Measurements from ENCODE around the gene FANCM.

Gene FANCM, protein sequence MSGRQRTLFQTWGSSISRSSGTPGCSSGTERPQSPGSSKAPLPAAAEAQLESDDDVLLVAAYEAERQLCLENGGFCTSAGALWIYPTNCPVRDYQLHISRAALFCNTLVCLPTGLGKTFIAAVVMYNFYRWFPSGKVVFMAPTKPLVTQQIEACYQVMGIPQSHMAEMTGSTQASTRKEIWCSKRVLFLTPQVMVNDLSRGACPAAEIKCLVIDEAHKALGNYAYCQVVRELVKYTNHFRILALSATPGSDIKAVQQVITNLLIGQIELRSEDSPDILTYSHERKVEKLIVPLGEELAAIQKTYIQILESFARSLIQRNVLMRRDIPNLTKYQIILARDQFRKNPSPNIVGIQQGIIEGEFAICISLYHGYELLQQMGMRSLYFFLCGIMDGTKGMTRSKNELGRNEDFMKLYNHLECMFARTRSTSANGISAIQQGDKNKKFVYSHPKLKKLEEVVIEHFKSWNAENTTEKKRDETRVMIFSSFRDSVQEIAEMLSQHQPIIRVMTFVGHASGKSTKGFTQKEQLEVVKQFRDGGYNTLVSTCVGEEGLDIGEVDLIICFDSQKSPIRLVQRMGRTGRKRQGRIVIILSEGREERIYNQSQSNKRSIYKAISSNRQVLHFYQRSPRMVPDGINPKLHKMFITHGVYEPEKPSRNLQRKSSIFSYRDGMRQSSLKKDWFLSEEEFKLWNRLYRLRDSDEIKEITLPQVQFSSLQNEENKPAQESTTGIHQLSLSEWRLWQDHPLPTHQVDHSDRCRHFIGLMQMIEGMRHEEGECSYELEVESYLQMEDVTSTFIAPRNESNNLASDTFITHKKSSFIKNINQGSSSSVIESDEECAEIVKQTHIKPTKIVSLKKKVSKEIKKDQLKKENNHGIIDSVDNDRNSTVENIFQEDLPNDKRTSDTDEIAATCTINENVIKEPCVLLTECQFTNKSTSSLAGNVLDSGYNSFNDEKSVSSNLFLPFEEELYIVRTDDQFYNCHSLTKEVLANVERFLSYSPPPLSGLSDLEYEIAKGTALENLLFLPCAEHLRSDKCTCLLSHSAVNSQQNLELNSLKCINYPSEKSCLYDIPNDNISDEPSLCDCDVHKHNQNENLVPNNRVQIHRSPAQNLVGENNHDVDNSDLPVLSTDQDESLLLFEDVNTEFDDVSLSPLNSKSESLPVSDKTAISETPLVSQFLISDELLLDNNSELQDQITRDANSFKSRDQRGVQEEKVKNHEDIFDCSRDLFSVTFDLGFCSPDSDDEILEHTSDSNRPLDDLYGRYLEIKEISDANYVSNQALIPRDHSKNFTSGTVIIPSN (N-terminal part only)

GRCh38 chr14:45135659-45136395 lies at the start of gene FANCM:
Gene FANCM (plus strand): TSS chr14:45135930. CDS start chr14:45136032, 102 bp downstream.
- DNase-seq (ENCODE audit: low read depth in 1 of 2, low spot score in 1 of 2): peak; percentile 79 to 99
- in situ Hi-C loops (cut with HindIII; ENCODE audit: low pct_unique_long_range_greater_than_20kb, low sequenced_read_pairs): no loop called here
- no peak for TF ChIP-seq JUND (IDR thresholded peaks at IDR 0.05; ENCODE audit: low read depth)

DNA sequence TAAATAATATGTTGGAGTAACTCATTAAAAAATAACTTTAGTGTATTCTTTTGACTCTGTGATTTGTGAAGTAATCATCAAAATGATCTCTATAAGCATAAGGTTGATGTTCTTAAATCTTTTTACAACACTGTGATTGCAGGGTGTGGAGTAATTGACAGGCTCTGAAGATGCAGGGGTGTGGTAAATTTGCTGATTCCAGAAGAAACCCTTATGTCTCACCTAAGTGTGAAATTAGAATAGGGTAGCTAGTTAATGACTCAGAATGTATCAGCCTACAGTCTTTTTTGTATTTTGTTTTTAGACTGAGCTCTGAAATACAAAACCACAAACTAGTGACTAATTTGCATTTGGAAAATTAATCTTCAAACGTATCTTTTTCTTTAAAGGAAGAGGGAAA lies 45.9 kb upstream of the FANCM start:
- in situ Hi-C loops (cut with HindIII; ENCODE audit: low pct_unique_long_range_greater_than_20kb, low sequenced_read_pairs): no loop called here
- DNase-seq (ENCODE audit: low read depth in 1 of 2, low spot score in 1 of 2): no peak
- TF ChIP-seq JUND (IDR thresholded peaks at IDR 0.05; ENCODE audit: low read depth): no peak

DNA sequence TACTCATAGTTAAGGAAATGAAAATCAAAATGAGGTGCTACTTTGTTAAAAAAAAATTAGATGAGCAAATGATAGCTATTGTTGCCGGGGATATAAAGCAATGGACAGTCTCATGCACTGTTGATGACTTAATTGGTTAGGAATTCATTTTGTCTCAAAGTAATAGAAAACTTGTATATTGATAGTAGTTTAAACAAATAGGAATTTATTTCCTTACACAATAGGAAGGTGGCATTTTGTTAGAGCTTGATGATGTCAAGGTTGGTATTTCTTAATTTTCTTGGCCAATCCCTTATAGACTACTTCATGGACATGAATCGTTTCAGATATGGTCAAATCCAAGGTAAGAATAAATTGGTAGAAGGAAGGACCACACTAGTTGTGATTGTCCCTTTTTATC lies 44.0 kb upstream of the FANCM start:
- in situ Hi-C loops (cut with HindIII; ENCODE audit: low pct_unique_long_range_greater_than_20kb, low sequenced_read_pairs): no loop called here
- TF ChIP-seq JUND (IDR thresholded peaks at IDR 0.05; ENCODE audit: low read depth): no peak
- DNase-seq (ENCODE audit: low read depth in 1 of 2, low spot score in 1 of 2): no peak

GRCh38 chr14:45094275-45094674 lies 41.5 kb upstream of the FANCM start:
- TF ChIP-seq JUND (IDR thresholded peaks at IDR 0.05; ENCODE audit: low read depth): no peak
- in situ Hi-C loops (cut with HindIII; ENCODE audit: low pct_unique_long_range_greater_than_20kb, low sequenced_read_pairs): no loop called here
- DNase-seq (ENCODE audit: low read depth in 1 of 2, low spot score in 1 of 2): no peak

DNA sequence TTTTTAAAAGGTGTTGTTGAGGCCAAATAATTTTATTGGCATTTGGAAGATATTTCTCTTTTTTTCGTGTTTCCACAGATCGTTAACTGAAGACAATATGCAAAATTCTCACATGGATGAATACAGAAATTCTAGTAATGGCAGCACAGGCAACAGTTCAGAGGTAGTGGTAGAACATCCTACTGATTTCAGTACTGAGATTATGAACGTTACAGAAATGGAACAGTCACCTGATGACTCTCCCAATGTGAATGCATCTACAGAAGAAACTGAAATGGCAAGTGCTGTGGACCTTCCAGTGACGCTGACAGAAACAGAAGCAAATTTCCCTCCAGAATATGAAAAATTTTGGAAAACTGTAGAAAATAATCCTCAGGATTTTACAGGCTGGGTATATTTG lies 40.6 kb upstream of the FANCM start:
- in situ Hi-C loops (cut with HindIII; ENCODE audit: low pct_unique_long_range_greater_than_20kb, low sequenced_read_pairs): no loop called here
- DNase-seq (ENCODE audit: low read depth in 1 of 2, low spot score in 1 of 2): no peak
- no peak for TF ChIP-seq JUND (IDR thresholded peaks at IDR 0.05; ENCODE audit: low read depth)

DNA sequence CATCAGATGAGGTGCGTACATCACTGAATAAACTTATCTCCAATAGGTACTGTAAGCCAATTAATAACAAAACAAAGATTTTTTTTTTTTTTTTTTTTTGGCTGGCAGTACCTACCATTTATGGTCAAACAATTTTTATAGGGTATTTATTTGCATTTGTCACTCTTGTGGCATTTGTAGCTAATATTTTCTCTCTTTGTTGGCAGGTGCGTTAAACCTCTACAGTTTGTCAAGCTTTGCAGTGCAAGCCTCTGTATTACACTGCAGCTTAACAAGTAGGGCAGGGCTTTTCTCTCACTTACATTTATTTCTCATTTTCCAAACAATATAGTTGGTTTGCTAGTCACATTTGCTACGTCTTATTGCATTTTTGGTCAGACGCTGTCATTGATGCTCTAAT lies 39.5 kb upstream of the FANCM start:
- TF ChIP-seq JUND (IDR thresholded peaks at IDR 0.05; ENCODE audit: low read depth): no peak
- DNase-seq (ENCODE audit: low read depth in 1 of 2, low spot score in 1 of 2): no peak
- in situ Hi-C loops (cut with HindIII; ENCODE audit: low pct_unique_long_range_greater_than_20kb, low sequenced_read_pairs): no loop called here

DNA sequence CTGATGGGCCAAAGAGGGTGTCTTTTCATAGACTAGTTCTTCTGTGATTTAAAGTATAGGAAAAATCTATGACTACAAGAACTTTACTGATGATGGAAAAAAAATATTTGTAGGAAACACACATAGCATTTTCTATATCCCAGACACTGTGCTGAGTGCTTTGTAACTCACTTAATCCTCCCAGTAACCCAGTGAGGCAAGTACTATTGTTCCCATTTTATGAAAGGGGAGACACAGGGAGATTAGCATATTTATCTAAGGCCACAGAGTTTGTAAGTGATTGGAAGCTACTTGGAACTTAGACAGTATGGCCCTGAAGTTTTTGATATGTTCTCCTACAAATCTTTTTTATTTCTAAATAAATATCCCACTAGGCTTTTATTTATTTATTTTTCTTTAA lies 31.9 kb upstream of the FANCM start:
- DNase-seq (ENCODE audit: low read depth in 1 of 2, low spot score in 1 of 2): no peak
- no peak for TF ChIP-seq JUND (IDR thresholded peaks at IDR 0.05; ENCODE audit: low read depth)
- in situ Hi-C loops (cut with HindIII; ENCODE audit: low pct_unique_long_range_greater_than_20kb, low sequenced_read_pairs): no loop called here

- no peak for TF ChIP-seq JUND (IDR thresholded peaks at IDR 0.05; ENCODE audit: low read depth)
- DNase-seq (ENCODE audit: low read depth in 1 of 2, low spot score in 1 of 2): no peak
- in situ Hi-C loops (cut with HindIII; ENCODE audit: low pct_unique_long_range_greater_than_20kb, low sequenced_read_pairs): no loop called here
Measured at GRCh38 chr14:45104561-45104960, 31.2 kb upstream of the FANCM start.

- in situ Hi-C loops (cut with HindIII; ENCODE audit: low pct_unique_long_range_greater_than_20kb, low sequenced_read_pairs): no loop called here
- peak in 1 of 2 experiments; percentile 80 for DNase-seq (ENCODE audit: low read depth in 1 of 2, low spot score in 1 of 2)
- TF ChIP-seq JUND (IDR thresholded peaks at IDR 0.05; ENCODE audit: low read depth): peak; percentile 81
Measured at GRCh38 chr14:45112896-45113781, 22.6 kb upstream of the FANCM start.

GRCh38 chr14:45114327-45114726 lies 21.4 kb upstream of the FANCM start:
- no peak for DNase-seq (ENCODE audit: low read depth in 1 of 2, low spot score in 1 of 2)
- TF ChIP-seq JUND (IDR thresholded peaks at IDR 0.05; ENCODE audit: low read depth): no peak
- in situ Hi-C loops (cut with HindIII; ENCODE audit: low pct_unique_long_range_greater_than_20kb, low sequenced_read_pairs): no loop called here

GRCh38 chr14:45118594-45118993 lies 17.1 kb upstream of the FANCM start:
- in situ Hi-C loops (cut with HindIII; ENCODE audit: low pct_unique_long_range_greater_than_20kb, low sequenced_read_pairs): no loop called here
- no peak for DNase-seq (ENCODE audit: low read depth in 1 of 2, low spot score in 1 of 2)
- TF ChIP-seq JUND (IDR thresholded peaks at IDR 0.05; ENCODE audit: low read depth): no peak
